ENCODE results near the gene ACTR6. TPM values are rescaled to one million over a fixed set of nuclear protein-coding genes. Genes with fewer than 3 reads are reported as not detected.

Gene ACTR6
- total and polyA plus RNA-seq, 10 donors, result 15.0 to 32.4 (median 22.6) TPM

GRCh38 chr12:100159391-100160104 is 41.1 kb upstream of the ACTR6 start:
- TF ChIP-seq POLR2AphosphoS5 (IDR thresholded peaks at IDR 0.05) (no peak), CTCF (IDR thresholded peaks at IDR 0.05 in 8 of 11, conservative IDR thresholded peaks at IDR 0.05 in 3 of 11) (no peak), POLR2A (IDR thresholded peaks at IDR 0.05) (no peak)
- Histone ChIP-seq H3K4me1 (peaks cover 4 to 16% (median 13%) of the 10 kb centered on the region in 6 donors), H3K9me3 (no peaks in the 10 kb centered on the region), H3K36me3 (no peaks in the 10 kb centered on the region), H3K27ac (no peak overlapping the region), H3K4me3 (no peak overlapping the region), H3K27me3 (replicated peaks in 1 of 7) (no peaks in the 10 kb centered on the region)
- 89 to 97% (median 95%) methylated on average over 9 of the region's 9 CpGs for WGBS, 5 donors
- intact Hi-C loops (cut with DNase I; ENCODE audit: low total_unique reads), result no loop called here
- DNase-seq, result no peak

GRCh38 chr12:100163416-100164152 is 37.0 kb upstream of the ACTR6 start:
- H3K4me1 ChIP-seq, result peaks cover 4 to 14% (median 11%) of the 10 kb centered on the region in 6 donors
- intact Hi-C loops (cut with DNase I; ENCODE audit: low total_unique reads), result no loop called here
- peaks cover 0 to 10% (median 0%) of the 10 kb centered on the region in 6 donors for H3K36me3 ChIP-seq
- TF ChIP-seq CTCF (IDR thresholded peaks at IDR 0.05 in 8 of 11, conservative IDR thresholded peaks at IDR 0.05 in 3 of 11), result peak in 8 of 11 experiments; percentile 18 to 42 (median 25)
- no peak for TF ChIP-seq POLR2A (IDR thresholded peaks at IDR 0.05)
- peak; percentile 39 to 72 (median 63) for TF ChIP-seq POLR2AphosphoS5 (IDR thresholded peaks at IDR 0.05)
- peak overlapping the region in 4 of 8 donors; percentile 19 to 48 (median 27) for H3K4me3 ChIP-seq
- peak; percentile 93 for DNase-seq
- no peaks in the 10 kb centered on the region for H3K9me3 ChIP-seq
- no peak overlapping the region for H3K27ac ChIP-seq
- 5 to 12% (median 8%) methylated on average over 16 of the region's 16 CpGs for WGBS, 5 donors
- H3K27me3 ChIP-seq (replicated peaks in 1 of 7), result no peaks in the 10 kb centered on the region

- Histone ChIP-seq H3K4me3 (peak overlapping the region in 4 of 8 donors; percentile 19 to 48 (median 27)), H3K36me3 (peaks cover 0 to 10% (median 0%) of the 10 kb centered on the region in 6 donors), H3K9me3 (no peaks in the 10 kb centered on the region), H3K27me3 (replicated peaks in 1 of 7) (no peaks in the 10 kb centered on the region), H3K27ac (no peak overlapping the region), H3K4me1 (peaks cover 4 to 14% (median 11%) of the 10 kb centered on the region in 6 donors)
- TF ChIP-seq POLR2A (IDR thresholded peaks at IDR 0.05), result no peak
- TF ChIP-seq CTCF (IDR thresholded peaks at IDR 0.05 in 8 of 11, conservative IDR thresholded peaks at IDR 0.05 in 3 of 11), result no peak
- no peak for TF ChIP-seq POLR2AphosphoS5 (IDR thresholded peaks at IDR 0.05)
- DNase-seq, result no peak
- WGBS, 5 donors, result 39 to 48% (median 42%) methylated on average over 7 of the region's 7 CpGs
- intact Hi-C loops (cut with DNase I; ENCODE audit: low total_unique reads), result no loop called here
Measured at GRCh38 chr12:100164153-100164704, 36.4 kb upstream of the ACTR6 start.

- TF ChIP-seq CTCF (IDR thresholded peaks at IDR 0.05 in 8 of 11, conservative IDR thresholded peaks at IDR 0.05 in 3 of 11) (no peak), POLR2AphosphoS5 (IDR thresholded peaks at IDR 0.05) (no peak), POLR2A (IDR thresholded peaks at IDR 0.05) (no peak)
- no peak overlapping the region for H3K27ac ChIP-seq
- 90 to 98% (median 90%) methylated on average over 3 of the region's 3 CpGs for WGBS, 5 donors
- DNase-seq, result no peak
- H3K9me3 ChIP-seq, result no peaks in the 10 kb centered on the region
- no peak overlapping the region for H3K4me3 ChIP-seq
- no peaks in the 10 kb centered on the region for H3K27me3 ChIP-seq (replicated peaks in 1 of 7)
- peaks cover 4 to 14% (median 11%) of the 10 kb centered on the region in 6 donors for H3K4me1 ChIP-seq
- intact Hi-C loops (cut with DNase I; ENCODE audit: low total_unique reads), result no loop called here
- H3K36me3 ChIP-seq, result peaks cover 0 to 10% (median 0%) of the 10 kb centered on the region in 6 donors
Measured at GRCh38 chr12:100165356-100165755, 35.3 kb upstream of the ACTR6 start.
